Stomach (tissue), 9 donors: ENCODE data around the gene GDNF. TPM values are rescaled to one million over a fixed set of nuclear protein-coding genes. Genes with fewer than 3 reads are reported as not detected.
A peak's percentile ranks its signal among the peaks of the same experiment; 100 is the strongest.

Experiments
- DNase-seq, 2 donors: peaks; one replicate each; pipeline versions ENCODE4 v3.0.0 to v3.0.0-alpha.2; 2013 to 2019
- H3K27ac ChIP-seq, 5 donors: fragments of 200-600 bp in 4 of 5; sonication (generic) in 4 of 5; one replicate each; pipeline ENCODE4 v1.5.1; 2013 to 2019; ENCODE audit warnings: mild to moderate bottlenecking in 1 of 5, moderate library complexity in 1 of 5
- H3K27me3 ChIP-seq, 3 donors: fragments of 200-600 bp; sonication (generic); one replicate each; pipeline ENCODE4 v1.5.1; 2017 to 2019; ENCODE audit warnings: mixed run types in 1 of 3
- H3K36me3 ChIP-seq, 4 donors: fragments of 200-600 bp; sonication (generic); 1 replicate in 3 of 4; 2 replicates in 1 of 4; pipeline ENCODE4 v1.5.1; 2016 to 2019
- H3K4me1 ChIP-seq, 4 donors: fragments of 200-600 bp; sonication (generic); one replicate each; pipeline ENCODE4 v1.5.1; 2016 to 2019
- H3K4me3 ChIP-seq, 4 donors: fragments of 200-600 bp; sonication (generic) in 3 of 4; one replicate each; pipeline ENCODE4 v1.5.1; 2016 to 2019; ENCODE audit warnings: mild to moderate bottlenecking in 1 of 4
- H3K9me3 ChIP-seq, 4 donors: fragments of 200-600 bp; sonication (generic); one replicate each; pipeline ENCODE4 v1.5.1; 2016 to 2019
- CTCF ChIP-seq, 7 experiments: fragments of 450-650 bp in 4 of 7; fragments of 200-600 bp in 3 of 7; sonication (generic) in 3 of 7; IDR thresholded peaks; one replicate each; pipeline ENCODE4 v1.5.1; 2016 to 2019; ENCODE audit warnings: antibody characterized with exemption in 7 of 7, control low read depth in 2 of 7, mild to moderate bottlenecking in 1 of 7
- EP300 ChIP-seq: sonication (generic); formaldehyde crosslinking; IDR thresholded peaks from one replicate; pipeline ENCODE4 v1.6.1; 2017; ENCODE audit warnings: antibody characterized with exemption
- POLR2A ChIP-seq, 4 donors: fragments of 450-650 bp; IDR thresholded peaks; one replicate each; pipeline ENCODE4 v1.6.1; 2016; ENCODE audit warnings: antibody characterized with exemption in 4 of 4, control low read depth in 2 of 4, mild to moderate bottlenecking in 1 of 4, moderate library complexity in 1 of 4
- POLR2AphosphoS5 ChIP-seq, 3 donors: sonication (generic); formaldehyde crosslinking; IDR thresholded peaks; one replicate each; pipeline ENCODE4 v1.6.1; 2016; ENCODE audit warnings: antibody characterized with exemption in 3 of 3
- WGBS, 5 donors: extraction: QIAGEN DNeasy Blood & Tissue Kit in 3 of 5; methylation state at CpG; one replicate each; pipeline versions ENCODE4 v1.1.5 to v1.1.7; 2013 to 2018; 5-methylcytosine and 5-hydroxymethylcytosine counted together
- intact Hi-C: fragments of 100-400 bp; cut with DNase I; formaldehyde crosslinking; loops from one replicate; pipeline ENCODE4 v1.15.1; 2023; ENCODE audit warnings: low total_unique reads
- polyA plus RNA-seq, 3 donors: library from polyadenylated mRNA; stranded (reverse); fragments of 200-250 nt; gene quantifications; one replicate each; pipeline ENCODE4 v1.2.3, GENCODE V29; 2013
- total RNA-seq, 5 donors: library from RNA; depleted of rRNA; stranded (reverse); fragments of >200 nt; gene quantifications; one replicate each; pipeline versions ENCODE4 v1.1.0 to v1.2.3, GENCODE V29; 2014 to 2016
- donor health status: healthy with polysubstance abuse.
- donor health status: Bipolar disorder and iron deficiency.
- donor health status: healthy.

Gene GDNF
- total and polyA plus RNA-seq, 8 donors, result 0.29 to 1.1 (median 0.73) TPM; not detected in 2

DNA sequence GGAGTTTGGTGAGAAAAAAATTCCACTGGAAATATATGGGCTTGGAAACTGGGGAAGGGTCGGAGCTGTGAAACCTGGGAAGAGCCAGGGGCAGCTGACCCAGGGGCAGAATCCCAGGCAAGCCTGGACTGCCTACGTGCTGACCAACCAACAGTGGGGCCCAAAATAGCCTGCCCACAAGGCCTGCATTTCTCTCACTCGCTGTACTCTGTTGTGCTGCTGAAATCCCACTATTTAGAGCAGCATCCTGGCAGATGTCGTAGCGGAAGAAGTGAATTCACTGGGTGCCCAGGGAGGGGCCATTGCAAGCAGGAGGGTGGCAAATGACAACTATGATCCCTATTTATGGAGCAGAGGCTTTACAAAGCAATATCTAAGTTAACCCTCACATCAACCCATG, 9.5 kb downstream of the GDNF start:
- no peak for DNase-seq
- Histone ChIP-seq H3K27me3 (peaks cover 0 to 36% (median 21%) of the 10 kb centered on the region in 3 donors), H3K27ac (no peak overlapping the region), H3K4me3 (no peak overlapping the region), H3K36me3 (no peaks in the 10 kb centered on the region), H3K9me3 (no peaks in the 10 kb centered on the region), H3K4me1 (peaks cover 0 to 25% (median 13%) of the 10 kb centered on the region in 4 donors)
- TF ChIP-seq EP300, result no peak
- no peak for TF ChIP-seq POLR2A (IDR thresholded peaks at IDR 0.05)
- TF ChIP-seq POLR2AphosphoS5 (IDR thresholded peaks at IDR 0.05), result no peak
- TF ChIP-seq CTCF (IDR thresholded peaks at IDR 0.05), result no peak
- intact Hi-C loops, result no loop called here
- 53 to 79% (median 77%) methylated on average over 5 of the region's 5 CpGs for WGBS, 5 donors

- no peaks in the 10 kb centered on the region for H3K4me1 ChIP-seq
- peaks cover 0 to 6% (median 3%) of the 10 kb centered on the region in 3 donors for H3K27me3 ChIP-seq
- H3K9me3 ChIP-seq, result no peaks in the 10 kb centered on the region
- intact Hi-C loops, result no loop called here
- no peak overlapping the region for H3K4me3 ChIP-seq
- no peak overlapping the region for H3K27ac ChIP-seq
- H3K36me3 ChIP-seq, result no peaks in the 10 kb centered on the region
- 26 to 44% (median 40%) methylated on average over 2 of the region's 2 CpGs for WGBS, 5 donors
- TF ChIP-seq POLR2AphosphoS5 (IDR thresholded peaks at IDR 0.05) (no peak), EP300 (no peak), CTCF (IDR thresholded peaks at IDR 0.05) (no peak), POLR2A (IDR thresholded peaks at IDR 0.05) (no peak)
- DNase-seq, result no peak
Measured at GRCh38 chr5:37825334-37825915, 14.4 kb downstream of the GDNF start.

DNA sequence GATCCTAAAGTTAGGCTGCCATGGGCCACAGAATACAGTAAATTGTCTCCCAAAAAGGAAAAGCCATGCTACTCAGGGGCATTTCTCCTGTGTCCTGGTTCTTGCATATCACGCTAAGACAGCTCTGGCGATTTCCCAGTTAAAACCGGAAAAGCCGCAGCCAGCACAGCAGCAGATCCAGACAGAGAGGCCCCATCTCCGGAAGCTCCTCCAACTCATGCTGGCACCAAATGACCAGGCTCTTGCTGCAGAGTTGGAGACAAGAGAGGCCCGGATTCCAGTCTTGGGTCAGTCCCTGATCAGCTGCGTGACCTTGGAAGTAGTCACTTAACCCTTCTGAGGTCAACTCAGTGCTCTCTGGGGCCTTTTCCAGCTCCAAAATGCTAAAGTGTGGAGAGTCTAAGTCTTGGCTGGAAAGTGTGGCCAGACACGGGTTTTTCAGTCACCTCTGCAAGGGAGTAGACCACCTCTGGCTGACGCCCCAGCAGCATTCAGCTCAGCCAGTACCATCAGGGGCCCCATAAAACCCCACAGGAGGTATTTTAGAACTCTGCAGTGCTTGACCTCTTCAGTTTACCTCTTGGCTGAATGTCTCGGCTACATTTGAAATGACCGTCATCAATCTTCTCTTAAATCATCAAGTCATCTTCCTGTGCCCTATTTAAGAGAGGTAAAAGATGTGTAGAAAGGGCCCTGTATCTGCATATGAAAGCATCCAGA, 16.2 kb downstream of the GDNF start:
- intact Hi-C loops, result no loop called here
- Histone ChIP-seq H3K4me3 (no peak overlapping the region), H3K27ac (no peak overlapping the region), H3K9me3 (no peaks in the 10 kb centered on the region), H3K27me3 (peaks cover 0 to 3% (median 0%) of the 10 kb centered on the region in 3 donors), H3K4me1 (no peaks in the 10 kb centered on the region), H3K36me3 (no peaks in the 10 kb centered on the region)
- TF ChIP-seq POLR2AphosphoS5 (IDR thresholded peaks at IDR 0.05) (no peak), EP300 (no peak)
- no peak for DNase-seq
- 64 to 83% (median 82%) methylated on average over 11 of the region's 11 CpGs for WGBS, 5 donors

DNA sequence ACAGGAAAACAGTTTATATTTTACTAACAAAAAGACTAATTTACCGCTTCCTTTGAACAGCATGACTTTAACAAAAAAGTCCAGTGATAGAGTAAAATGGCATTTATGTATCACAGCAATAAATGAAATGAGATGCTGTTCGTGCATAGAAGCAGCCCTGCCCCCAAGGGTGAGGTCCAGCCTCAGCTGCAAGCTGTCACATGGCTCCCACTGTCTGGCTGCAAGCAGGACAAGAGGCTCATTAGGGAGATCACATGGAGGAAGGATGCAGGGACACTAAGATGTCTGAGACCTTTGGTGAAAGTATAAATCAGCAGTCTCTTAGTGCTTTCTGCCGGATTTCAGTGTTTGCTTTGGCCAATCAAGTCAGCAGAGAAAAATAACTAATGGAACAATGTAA, 23.0 kb downstream of the GDNF start:
- 50 to 64% (median 55%) methylated on average over 3 of the region's 3 CpGs for WGBS, 5 donors
- H3K27ac ChIP-seq, result no peak overlapping the region
- no peaks in the 10 kb centered on the region for H3K4me1 ChIP-seq
- TF ChIP-seq CTCF (IDR thresholded peaks at IDR 0.05) (no peak), POLR2A (IDR thresholded peaks at IDR 0.05) (no peak), EP300 (no peak), POLR2AphosphoS5 (IDR thresholded peaks at IDR 0.05) (no peak)
- H3K36me3 ChIP-seq, result peaks cover 0 to 14% (median 2%) of the 10 kb centered on the region in 4 donors
- H3K27me3 ChIP-seq, result peaks cover 0 to 3% (median 0%) of the 10 kb centered on the region in 3 donors
- peak in 1 of 2 donors; percentile 32 for DNase-seq
- intact Hi-C loops, result no loop called here
- no peaks in the 10 kb centered on the region for H3K9me3 ChIP-seq
- H3K4me3 ChIP-seq, result no peak overlapping the region

DNA sequence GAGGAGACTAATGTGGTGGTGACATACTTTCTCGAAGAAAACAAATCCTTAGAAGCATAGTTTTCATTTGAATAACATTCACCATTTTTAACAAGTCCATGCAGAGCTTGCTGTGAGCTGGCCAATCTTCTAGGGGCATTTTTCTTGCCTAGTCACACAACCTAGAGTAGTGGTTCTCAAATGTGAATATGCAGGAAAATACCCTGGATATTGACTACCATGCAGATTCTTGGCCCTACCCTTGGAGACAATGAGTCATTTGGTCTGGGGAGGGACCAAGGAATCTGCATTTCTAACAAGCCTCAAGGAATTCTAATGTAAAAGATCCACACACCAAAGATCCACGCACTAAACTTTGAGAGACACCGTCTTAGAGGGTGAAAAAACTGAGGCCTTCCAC, 23.5 kb downstream of the GDNF start:
- intact Hi-C loops, result no loop called here
- TF ChIP-seq POLR2A (IDR thresholded peaks at IDR 0.05), result no peak
- Histone ChIP-seq H3K36me3 (peaks cover 0 to 14% (median 2%) of the 10 kb centered on the region in 4 donors), H3K4me1 (no peaks in the 10 kb centered on the region), H3K9me3 (no peaks in the 10 kb centered on the region), H3K27ac (no peak overlapping the region), H3K4me3 (no peak overlapping the region), H3K27me3 (peaks cover 0 to 3% (median 0%) of the 10 kb centered on the region in 3 donors)
- WGBS, 5 donors, result 79 to 91% (median 84%) methylated on average over 3 of the region's 3 CpGs
- DNase-seq, result no peak
